Measurements from ENCODE around the gene GNG7.
A peak's percentile ranks its signal among the peaks of the same experiment; 100 is the strongest.
"Not testable (repeated sequence)": the region's sequence is repeated elsewhere in the genome, so short reads cannot be mapped to it uniquely, and the experiment has no call there.

The GNG7 gene

GRCh38 chr19:2478278-2478755 lies 224.2 kb downstream of the GNG7 start:
- no peak for DNase-seq

DNA sequence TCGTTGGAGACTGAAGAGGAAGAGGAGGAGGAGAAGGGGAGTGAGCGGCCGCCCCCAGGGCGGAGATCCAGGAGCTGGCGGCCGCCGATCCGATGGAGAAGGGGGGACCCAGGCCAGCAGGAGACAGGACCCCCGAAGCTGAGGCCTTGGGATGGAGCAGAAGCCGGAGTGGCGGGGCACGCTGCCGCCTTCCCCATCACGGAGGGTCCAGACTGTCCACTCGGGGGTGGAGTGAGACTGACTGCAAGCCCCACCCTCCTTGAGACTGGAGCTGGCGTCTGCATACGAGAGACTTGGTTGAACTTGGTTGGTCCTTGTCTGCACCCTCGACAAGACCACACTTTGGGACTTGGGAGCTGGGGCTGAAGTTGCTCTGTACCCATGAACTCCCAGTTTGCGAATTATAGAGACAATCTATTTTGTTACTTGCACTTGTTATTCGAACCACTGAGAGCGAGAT lies 224.7 kb downstream of the GNG7 start:
- no peak for DNase-seq

DNA sequence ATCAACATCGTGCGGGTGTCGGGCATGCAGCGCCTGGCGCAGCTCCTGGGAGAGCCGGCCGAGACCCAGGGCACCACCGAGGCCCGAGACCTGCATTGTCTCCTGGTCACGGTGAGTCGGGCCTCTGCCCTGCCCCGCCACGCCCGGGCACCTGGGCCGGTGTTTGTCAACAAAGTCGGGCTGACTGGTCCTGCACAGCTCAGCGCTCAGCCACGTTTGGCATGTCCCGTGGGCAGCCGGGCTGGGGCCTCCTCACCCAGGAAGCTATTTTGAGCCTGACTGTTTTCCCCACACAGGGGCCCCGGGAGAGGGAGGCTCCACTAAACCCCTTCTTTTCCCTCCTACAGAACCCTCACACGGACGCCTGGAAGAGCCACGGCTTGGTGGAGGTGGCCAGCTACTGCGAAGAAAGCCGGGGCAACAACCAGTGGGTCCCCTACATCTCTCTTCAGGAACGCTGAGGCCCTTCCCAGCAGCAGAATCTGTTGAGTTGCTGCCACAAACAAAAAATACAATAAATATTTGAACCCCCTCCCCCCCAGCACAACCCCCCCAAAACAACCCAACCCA lies 225.3 kb downstream of the GNG7 start:
- no peak for DNase-seq

DNA sequence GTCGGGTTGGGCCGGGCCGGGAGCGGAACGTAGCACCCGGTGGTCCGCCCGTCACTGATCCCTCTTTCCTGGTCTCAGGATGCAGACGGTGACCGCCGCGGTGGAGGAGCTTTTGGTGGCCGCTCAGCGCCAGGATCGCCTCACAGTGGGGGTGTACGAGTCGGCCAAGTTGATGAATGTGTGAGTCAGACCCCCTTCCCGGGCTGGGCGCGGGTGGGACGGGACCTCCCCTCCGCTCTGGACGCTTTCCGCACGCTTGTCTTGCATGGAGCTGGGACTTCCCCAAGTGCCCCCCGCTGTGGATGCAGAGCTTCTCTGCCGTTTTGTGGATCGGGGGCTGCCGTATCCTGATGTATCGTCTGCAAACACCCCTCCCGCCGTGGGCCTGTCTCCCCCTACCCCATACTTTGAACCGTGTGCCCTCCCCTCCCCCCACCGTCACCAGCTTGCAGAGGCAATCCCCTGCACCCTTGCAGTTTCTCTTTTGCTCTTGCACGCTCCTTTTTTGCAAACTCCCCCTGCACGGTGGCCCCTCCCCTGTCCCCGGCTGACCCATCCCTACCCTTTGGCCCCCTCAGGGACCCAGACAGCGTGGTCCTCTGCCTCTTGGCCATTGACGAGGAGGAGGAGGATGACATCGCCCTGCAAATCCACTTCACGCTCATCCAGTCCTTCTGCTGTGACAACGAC lies 225.9 kb downstream of the GNG7 start:
- DNase-seq: peak; percentile 57 to 63

DNA sequence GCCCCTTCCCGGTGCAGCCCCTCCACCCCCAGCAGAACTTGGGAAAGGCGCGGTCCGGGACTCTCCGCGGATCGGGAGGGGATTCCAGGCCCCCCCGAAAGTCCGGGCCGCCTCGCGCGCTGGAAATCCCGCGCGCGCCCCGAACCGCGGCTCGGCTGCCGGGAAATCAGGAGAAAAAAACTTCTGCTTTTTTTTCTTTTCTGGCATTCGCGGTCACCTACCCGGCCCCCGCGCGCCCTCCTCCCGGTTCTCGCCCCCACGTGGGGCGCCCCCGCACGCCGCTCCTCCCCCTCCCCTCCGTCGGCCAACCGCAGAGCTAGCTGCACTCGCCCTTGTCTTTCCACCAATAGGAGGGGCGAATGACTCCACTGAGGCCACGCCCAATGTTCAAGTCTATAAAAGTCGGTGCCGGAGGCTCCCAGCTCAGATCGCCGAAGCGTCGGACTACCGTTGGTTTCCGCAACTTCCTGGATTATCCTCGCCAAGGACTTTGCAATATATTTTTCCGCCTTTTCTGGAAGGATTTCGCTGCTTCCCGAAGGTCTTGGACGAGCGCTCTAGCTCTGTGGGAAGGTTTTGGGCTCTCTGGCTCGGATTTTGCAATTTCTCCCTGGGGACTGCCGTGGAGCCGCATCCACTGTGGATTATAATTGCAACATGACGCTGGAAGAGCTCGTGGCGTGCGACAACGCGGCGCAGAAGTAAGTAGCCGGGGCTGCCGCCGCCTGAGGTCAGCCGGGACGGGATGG lies 226.6 kb downstream of the GNG7 start, which contains the start of gene GADD45B:
Gene GADD45B, plus strand, starts transcription at position 426 of the 749 bp plus-strand sequence. Its CDS starts 232 bp downstream, at position 658.
- peak; percentile 96 for DNase-seq

GRCh38 chr19:2475018-2475701 lies 227.3 kb downstream of the GNG7 start:
- DNase-seq: peak; percentile 60 to 66

DNA sequence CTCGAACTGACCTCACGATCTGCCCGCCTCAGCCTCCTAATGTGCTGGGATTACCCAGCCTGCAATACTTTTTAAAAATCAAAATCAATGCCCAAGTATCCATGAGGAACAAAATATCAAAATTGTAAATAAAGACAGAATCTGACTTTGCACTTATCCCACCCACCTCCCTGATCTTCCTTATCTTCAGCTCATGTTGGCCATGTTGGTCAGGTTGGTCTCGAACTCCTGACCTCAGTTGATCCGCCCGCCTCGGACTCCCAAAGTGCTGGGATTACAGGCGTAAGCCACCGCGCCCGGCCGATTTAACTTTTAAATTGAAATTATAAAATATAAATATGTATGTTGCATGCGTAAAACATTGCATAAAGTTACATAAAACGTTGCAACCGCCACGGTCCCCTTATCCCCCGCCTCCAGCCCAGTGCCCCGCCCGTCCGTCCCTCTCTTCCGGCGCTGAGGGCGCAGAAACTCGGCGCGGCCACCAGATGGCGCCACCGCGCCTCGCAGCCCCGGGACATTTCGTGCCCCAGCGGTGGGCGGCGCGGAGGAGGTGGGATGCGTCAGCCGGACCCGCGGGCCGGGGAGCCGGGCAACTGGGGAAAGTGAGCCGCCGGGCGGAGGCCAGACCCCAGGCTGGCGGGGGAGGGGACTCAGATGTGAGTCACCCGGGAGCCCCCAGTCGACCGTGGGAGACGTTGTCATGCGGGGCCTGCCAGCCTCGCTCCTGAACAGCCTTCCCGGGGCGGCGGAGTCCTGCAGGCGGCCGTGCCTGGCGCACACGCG lies 228.1 kb downstream of the GNG7 start:
- peak; percentile 86 to 92 for DNase-seq

GRCh38 chr19:2469915-2470200 lies 232.6 kb downstream of the GNG7 start:
- not testable (repeated sequence) for DNase-seq

GRCh38 chr19:2469102-2469914 lies 233.2 kb downstream of the GNG7 start:
- DNase-seq: no peak

- DNase-seq: no peak
Observed at GRCh38 chr19:2468596-2468995, 233.9 kb downstream of the GNG7 start.

DNA sequence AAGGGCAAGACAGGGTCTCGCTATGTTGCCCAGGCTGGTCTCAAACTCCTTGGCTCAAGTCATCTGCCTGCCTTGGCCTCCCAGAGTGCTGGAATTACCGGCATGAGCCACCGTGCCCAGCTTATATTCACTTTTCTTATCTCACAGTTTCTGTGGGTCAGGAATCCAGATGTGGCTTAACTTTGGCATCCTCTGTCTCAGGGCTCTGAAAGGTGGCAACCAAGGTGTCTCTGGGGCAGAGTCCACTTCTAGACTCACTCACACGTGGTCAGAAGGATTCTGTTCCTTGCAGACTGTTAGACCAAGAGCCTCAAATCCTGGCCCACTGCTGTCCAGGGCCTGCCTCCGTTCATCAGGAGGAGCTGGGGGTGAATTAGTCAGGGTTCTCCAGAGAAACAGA lies 238.1 kb downstream of the GNG7 start:
- no peak for DNase-seq

- DNase-seq: not testable (repeated sequence)
Observed at GRCh38 chr19:2463694-2464093, 238.8 kb downstream of the GNG7 start.

DNA sequence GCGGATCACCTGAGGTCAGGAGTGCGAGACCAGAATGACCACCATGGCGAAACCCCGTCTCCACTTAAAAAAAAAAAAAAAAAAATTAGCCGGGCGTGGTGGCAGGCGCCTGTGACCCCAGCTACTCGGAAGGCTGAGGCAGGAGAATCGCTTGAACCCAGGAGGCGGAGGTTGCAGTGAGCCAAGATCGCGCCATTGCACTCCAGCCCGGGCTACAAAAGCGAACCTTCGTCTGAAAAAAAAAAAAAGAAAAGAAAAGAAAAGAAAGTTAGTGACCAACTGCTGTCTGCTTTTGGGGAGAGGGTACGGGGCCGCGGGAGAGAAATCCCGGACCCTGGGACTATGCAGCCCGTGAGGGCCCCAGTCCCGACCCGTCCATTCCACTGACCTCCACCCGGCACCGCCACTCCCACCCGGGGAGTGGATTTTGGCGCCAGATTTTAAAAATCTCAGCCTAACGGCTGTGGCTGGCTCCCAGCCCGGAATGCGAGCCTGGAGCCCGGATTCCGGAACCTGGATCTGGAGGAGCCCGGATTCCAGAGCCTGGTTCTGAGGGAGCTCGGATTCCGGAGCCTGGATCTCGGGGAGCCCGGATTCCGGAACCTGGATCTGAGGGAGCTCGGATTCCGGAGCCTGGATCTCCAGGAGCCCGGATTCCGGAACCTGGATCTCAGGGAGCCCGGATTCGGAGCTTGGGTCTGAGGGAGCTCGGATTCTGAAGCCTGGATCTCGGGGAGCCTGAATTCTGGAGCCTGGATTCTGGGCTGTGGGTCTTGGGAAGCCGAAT lies 239.7 kb downstream of the GNG7 start:
- DNase-seq: no peak

- DNase-seq: peak; percentile 69 to 75
Observed at GRCh38 chr19:2461751-2462634, 240.5 kb downstream of the GNG7 start.
